HCT116 (cell line): ENCODE data around the gene SLC9A9. TPM values are rescaled to one million over a fixed set of nuclear protein-coding genes. Genes with fewer than 3 reads are reported as not detected.

Experiments
- ATAC-seq: fragments of 200-7000 bp; cut with Tn5 transposase; 2 replicates; pipeline ENCODE4 v1.9.1; 2020; ENCODE audit warnings: mild to moderate bottlenecking, moderate library complexity
- BruUV-seq: library from RNA; stranded (reverse); fragments of 400-500 nt; replicated peaks from 2 replicates; lab custom pipeline; 2021; lab: Mats Ljungman, UMichigan
- CTCF ChIA-PET: fragments of 300-600 bp; sonication (Branson Sonifier 250); formaldehyde crosslinking; loops from one replicate; lab custom pipeline; 2021; ENCODE audit warnings: antibody characterized with exemption; lab: Charles Lee
- POLR2A ChIA-PET: fragments of 300-600, 350-600 bp; sonication (Branson Sonifier 250); formaldehyde crosslinking; loops from one replicate; lab custom pipeline; 2021; ENCODE audit warnings: antibody characterized with exemption; lab: Charles Lee
- RAD21 ChIA-PET, 2 experiments: fragments of 300-600 bp; sonication (Branson Sonifier 250); formaldehyde crosslinking; loops; one replicate each; lab custom pipeline; 2023; ENCODE audit warnings: low total read pairs in 2 of 2; ENCODE audit not compliant: uncharacterized antibody in 2 of 2, unreplicated experiment in 2 of 2, low non-redundant PET in 1 of 2; lab: Charles Lee
- DNase-seq: peaks from one replicate; pipeline ENCODE4 v3.0.0-alpha.2; 2010; ENCODE audit warnings: low read depth, low spot score
- H2AFZ ChIP-seq: fragments of 200-600 bp; shearing (Covaris generic), sonication (generic); 2 replicates; pipeline ENCODE4 v1.6.1; 2017; ENCODE audit warnings: low read depth, mixed run types, mixed read lengths, antibody characterized with exemption, low read length; ENCODE audit not compliant: poor library complexity, severe bottlenecking
- H3K27ac ChIP-seq: 2 replicates; pipeline ENCODE4 v1.5.1; 2012; ENCODE audit warnings: low read depth, low read length
- H3K27me3 ChIP-seq: fragments of 200-600 bp; sonication (generic); 2 replicates; pipeline ENCODE4 v1.6.1; 2016; ENCODE audit warnings: mixed run types, low read length, mixed read lengths; ENCODE audit not compliant: insufficient read depth
- H3K36me3 ChIP-seq, 2 experiments: fragments of 200-500 bp in 1 of 2; fragments of 200-600 bp in 1 of 2; sonication (Bioruptor generic) in 1 of 2; sonication (generic) in 1 of 2; 2 replicates each; pipeline versions ENCODE4 v1.5.1 to v1.6.1; 2014 to 2016; ENCODE audit warnings: low read length in 2 of 2, inconsistent platforms in 1 of 2, mixed read lengths in 1 of 2, mixed run types in 1 of 2; ENCODE audit not compliant: insufficient read depth in 2 of 2, control insufficient read depth in 1 of 2
- H3K4me1 ChIP-seq, 2 experiments: fragments of 200-600 bp in 1 of 2; sonication (generic) in 1 of 2; 2 replicates each; pipeline versions ENCODE4 v1.5.1 to v1.6.1; 2012 to 2017; ENCODE audit warnings: low read length in 2 of 2, inconsistent platforms in 1 of 2, mild to moderate bottlenecking in 1 of 2, mixed read lengths in 1 of 2, mixed run types in 1 of 2, moderate library complexity in 1 of 2; ENCODE audit not compliant: insufficient read depth in 2 of 2, control insufficient read depth in 1 of 2
- H3K4me2 ChIP-seq: fragments of 200-600 bp; sonication (generic); 2 replicates; pipeline ENCODE4 v1.6.1; 2017; ENCODE audit warnings: mixed run types, low read length, mixed read lengths
- H3K4me3 ChIP-seq, 2 experiments: fragments of 200-600 bp in 1 of 2; sonication (generic) in 1 of 2; replicated peaks in 1 of 2; 2 replicates each; pipeline ENCODE4 v1.5.1; 2011 to 2016; ENCODE audit warnings: low read length in 2 of 2, control low read depth in 1 of 2, low read depth in 1 of 2, mild to moderate bottlenecking in 1 of 2, mixed read lengths in 1 of 2, mixed run types in 1 of 2
- H3K79me2 ChIP-seq: fragments of 200-600 bp; sonication (generic); 2 replicates; pipeline ENCODE4 v1.6.1; 2017; ENCODE audit warnings: mild to moderate bottlenecking, mixed run types, low read length, moderate library complexity, mixed read lengths; ENCODE audit not compliant: insufficient read depth
- H3K9ac ChIP-seq: fragments of 200-600 bp; sonication (generic); 2 replicates; pipeline ENCODE4 v1.6.1; 2016; ENCODE audit warnings: low read length, mixed read lengths
- H3K9me2 ChIP-seq: fragments of 200-600 bp; sonication (generic), shearing (Covaris generic); 2 replicates; pipeline ENCODE4 v1.6.1; 2017; ENCODE audit warnings: mixed run types, mild to moderate bottlenecking, moderate library complexity; ENCODE audit not compliant: insufficient read depth
- H3K9me3 ChIP-seq, 2 experiments: fragments of 200-500 bp in 1 of 2; fragments of 200-600 bp in 1 of 2; sonication (Bioruptor generic) in 1 of 2; sonication (generic) in 1 of 2; 2 replicates each; pipeline ENCODE4 v1.6.1; 2014 to 2017; ENCODE audit warnings: low read length in 2 of 2, mixed read lengths in 2 of 2, inconsistent platforms in 1 of 2, low read depth in 1 of 2, mild to moderate bottlenecking in 1 of 2, mixed run types in 1 of 2, moderate library complexity in 1 of 2; ENCODE audit not compliant: control insufficient read depth in 1 of 2, insufficient read depth in 1 of 2
- H4K20me1 ChIP-seq: fragments of 200-600 bp; sonication (generic), shearing (Covaris generic); 2 replicates; pipeline ENCODE4 v1.6.1; 2017; ENCODE audit warnings: mixed run types, mild to moderate bottlenecking, moderate library complexity; ENCODE audit not compliant: insufficient read depth
- CBX3 ChIP-seq: IDR thresholded peaks from 2 replicates; pipeline ENCODE4 v1.6.1; 2012; ENCODE audit warnings: low read depth
- EGR1 ChIP-seq: IDR thresholded peaks from 2 replicates; pipeline ENCODE4 v1.6.1; 2012; ENCODE audit warnings: low read depth
- ELF1 ChIP-seq: IDR thresholded peaks from 2 replicates; pipeline ENCODE4 v1.6.1; 2012; ENCODE audit warnings: low read depth, borderline replicate concordance
- FOSL1 ChIP-seq: IDR thresholded peaks from 2 replicates; pipeline ENCODE4 v1.6.1; 2012; ENCODE audit warnings: low read depth
- JUND ChIP-seq: IDR thresholded peaks from 2 replicates; pipeline ENCODE4 v1.6.1; 2012
- POLR2A ChIP-seq: IDR thresholded peaks from 2 replicates; pipeline ENCODE4 v1.7.0; 2011; ENCODE audit warnings: borderline replicate concordance; ENCODE audit not compliant: insufficient read depth, insufficient read length; ENCODE audit errors: extremely low read depth
- POLR2AphosphoS5 ChIP-seq: IDR thresholded peaks from 2 replicates; pipeline ENCODE4 v1.6.1; 2011; ENCODE audit warnings: mild to moderate bottlenecking, low read depth, low read length, moderate library complexity
- RAD21 ChIP-seq: IDR thresholded peaks from 2 replicates; pipeline ENCODE4 v1.6.1; 2012; ENCODE audit warnings: low read depth, mild to moderate bottlenecking
- SIN3A ChIP-seq: IDR thresholded peaks from 2 replicates; pipeline ENCODE4 v1.6.1; 2012; ENCODE audit warnings: low read depth
- SP1 ChIP-seq: IDR thresholded peaks from 2 replicates; pipeline ENCODE4 v1.6.1; 2012; ENCODE audit warnings: low read depth
- SRF ChIP-seq: IDR thresholded peaks from 2 replicates; pipeline ENCODE4 v1.6.1; 2012; ENCODE audit warnings: low read depth
- YY1 ChIP-seq: IDR thresholded peaks from 2 replicates; pipeline ENCODE4 v1.6.1; 2011; ENCODE audit warnings: low read length, low read depth, moderate library complexity, mild to moderate bottlenecking; ENCODE audit not compliant: insufficient replicate concordance; ENCODE audit errors: extremely low read depth
- ZBTB33 ChIP-seq: IDR thresholded peaks from 2 replicates; pipeline ENCODE4 v1.6.1; 2011; ENCODE audit warnings: mild to moderate bottlenecking, low read length, moderate library complexity; ENCODE audit not compliant: insufficient replicate concordance; ENCODE audit errors: extremely low read depth
- ZFX ChIP-seq: fragments of 450-650 bp; IDR thresholded peaks from 2 replicates; pipeline ENCODE4 v1.6.1; 2017
- ZNF274 ChIP-seq: fragments of 200-500 bp; sonication (Bioruptor generic); IDR thresholded peaks from 2 replicates; pipeline ENCODE4 v1.6.1; 2014; ENCODE audit warnings: mild to moderate bottlenecking, low read depth, low read length, inconsistent platforms
- intact Hi-C: fragments of 100-400 bp; cut with micrococcal nuclease; formaldehyde crosslinking; loops from 2 replicates; pipeline ENCODE4 v1.10.0; 2022
- total RNA-seq: library from RNA; stranded (reverse); gene quantifications from one replicate; pipeline ENCODE4 v1.2.1, GENCODE V29; 2021; ENCODE audit not compliant: unreplicated experiment
- TF ChIP-seq, protein P1 (sequence below), 3 experiments: fragments of 200-600 bp in 1 of 3; sonication (generic) in 1 of 3; IDR thresholded peaks in 2 of 3; conservative IDR thresholded peaks in 1 of 3; 2 replicates each; pipeline ENCODE4 v1.5.1; 2012 to 2017; ENCODE audit warnings: low read depth in 2 of 3, low read length in 2 of 3, antibody characterized with exemption in 1 of 3, borderline replicate concordance in 1 of 3, control low read depth in 1 of 3, mild to moderate bottlenecking in 1 of 3, mixed read lengths in 1 of 3, mixed run types in 1 of 3, moderate library complexity in 1 of 3; ENCODE audit not compliant: insufficient read depth in 1 of 3

Gene SLC9A9
- total RNA-seq, 1 experiment from 2014 or later, result 0.20 TPM

GRCh38 chr3:143389388-143389787, 458.9 kb downstream of the SLC9A9 start:
- peaks cover 3% of the 10 kb centered on the region; the same call in 1 of the 2 replicates for H3K27me3 ChIP-seq
- no peak for TF ChIP-seq ZFX
- ChIA-PET RAD21 (no interaction called here), CTCF (no interaction called here), POLR2A (no interaction called here)
- H2AFZ ChIP-seq, result no peak overlapping the region
- H3K9me3 ChIP-seq, result no peaks in the 10 kb centered on the region
- BruUV-seq, result no TSS peak
- no peak overlapping the region for H3K9ac ChIP-seq
- no peaks in the 10 kb centered on the region for H3K36me3 ChIP-seq
- H3K4me1 ChIP-seq, result no peaks in the 10 kb centered on the region
- H4K20me1 ChIP-seq, result no peaks in the 10 kb centered on the region
- no peaks in the 10 kb centered on the region for H3K9me2 ChIP-seq
- DNase-seq (no peak), ATAC-seq (no peak)
- no peak overlapping the region for H3K4me2 ChIP-seq
- H3K4me3 ChIP-seq, result no peak overlapping the region
- no peaks in the 10 kb centered on the region for H3K79me2 ChIP-seq
- intact Hi-C loops, result no loop called here
- H3K27ac ChIP-seq, result no peak overlapping the region

GRCh38 chr3:143387425-143387824, 460.8 kb downstream of the SLC9A9 start:
- TF ChIP-seq ZBTB33 (no peak), POLR2AphosphoS5 (no peak), CBX3 (no peak), FOSL1 (no peak), RAD21 (no peak), SIN3A (no peak), YY1 (no peak), SP1 (no peak), ELF1 (no peak), EGR1 (no peak), POLR2A (no peak), SRF (no peak), JUND (no peak), ZNF274 (no peak)
- TF ChIP-seq, protein P1, sequence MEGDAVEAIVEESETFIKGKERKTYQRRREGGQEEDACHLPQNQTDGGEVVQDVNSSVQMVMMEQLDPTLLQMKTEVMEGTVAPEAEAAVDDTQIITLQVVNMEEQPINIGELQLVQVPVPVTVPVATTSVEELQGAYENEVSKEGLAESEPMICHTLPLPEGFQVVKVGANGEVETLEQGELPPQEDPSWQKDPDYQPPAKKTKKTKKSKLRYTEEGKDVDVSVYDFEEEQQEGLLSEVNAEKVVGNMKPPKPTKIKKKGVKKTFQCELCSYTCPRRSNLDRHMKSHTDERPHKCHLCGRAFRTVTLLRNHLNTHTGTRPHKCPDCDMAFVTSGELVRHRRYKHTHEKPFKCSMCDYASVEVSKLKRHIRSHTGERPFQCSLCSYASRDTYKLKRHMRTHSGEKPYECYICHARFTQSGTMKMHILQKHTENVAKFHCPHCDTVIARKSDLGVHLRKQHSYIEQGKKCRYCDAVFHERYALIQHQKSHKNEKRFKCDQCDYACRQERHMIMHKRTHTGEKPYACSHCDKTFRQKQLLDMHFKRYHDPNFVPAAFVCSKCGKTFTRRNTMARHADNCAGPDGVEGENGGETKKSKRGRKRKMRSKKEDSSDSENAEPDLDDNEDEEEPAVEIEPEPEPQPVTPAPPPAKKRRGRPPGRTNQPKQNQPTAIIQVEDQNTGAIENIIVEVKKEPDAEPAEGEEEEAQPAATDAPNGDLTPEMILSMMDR (IDR thresholded peaks at IDR 0.05 in 2 of 3, conservative IDR thresholded peaks at IDR 0.05 in 1 of 3; ENCODE audit: borderline replicate concordance in 1 of 3, insufficient read depth in 1 of 3, low read depth in 2 of 3, low read length in 2 of 3), result no peak
- BruUV-seq, result no TSS peak
- Histone ChIP-seq H3K36me3 (no peaks in the 10 kb centered on the region), H3K79me2 (no peaks in the 10 kb centered on the region), H3K27ac (no peak overlapping the region), H3K4me2 (no peak overlapping the region), H3K9me3 (no peaks in the 10 kb centered on the region), H3K4me3 (no peak overlapping the region), H3K9ac (no peak overlapping the region), H3K9me2 (no peaks in the 10 kb centered on the region), H3K4me1 (no peaks in the 10 kb centered on the region), H3K27me3 (peaks cover 3% of the 10 kb centered on the region; the same call in 1 of the 2 replicates), H2AFZ (no peak overlapping the region), H4K20me1 (no peaks in the 10 kb centered on the region)
- POLR2A ChIA-PET, result no interaction called here
- DNase-seq (no peak), ATAC-seq (no peak)
- RAD21 ChIA-PET, result no interaction called here
- intact Hi-C loops, result no loop called here
- CTCF ChIA-PET, result no interaction called here
